Activated T-helper 2 cell treated with anti-CD3 and anti-CD28 coated beads, Interferon-gamma antibody, Interleukin-2, Interleukin-4, amounts not matched to agents 10 μg/mL and 5 μg/mL and 100 μg/mL, durations not matched to agents 14 hours and 24 hours and 36 hours (primary cell): Measurements from ENCODE around the gene CCL17. TPM values are rescaled to one million over a fixed set of nuclear protein-coding genes. Genes with fewer than 3 reads are reported as not detected.

Experiments used
- DNase-seq: peaks from one replicate; pipeline ENCODE4 v3.0.0; 2021; ENCODE audit warnings: low spot score
- H3K27ac Mint-ChIP-seq: one replicate; pipeline ENCODE4 v1.8.0; 2021; ENCODE audit warnings: mixed read lengths
- H3K27me3 Mint-ChIP-seq: one replicate; pipeline ENCODE4 v1.8.0; 2021; ENCODE audit warnings: low read depth, mixed read lengths
- H3K36me3 Mint-ChIP-seq: one replicate; pipeline ENCODE4 v1.8.0; 2021; ENCODE audit warnings: low read depth, mixed read lengths
- H3K4me1 Mint-ChIP-seq: one replicate; pipeline ENCODE4 v1.8.0; 2021; ENCODE audit warnings: low read depth, mixed read lengths
- H3K4me3 Mint-ChIP-seq: one replicate; pipeline ENCODE4 v1.8.0; 2021; ENCODE audit warnings: low read depth, mild to moderate bottlenecking, moderate library complexity, mixed read lengths
- H3K9me3 Mint-ChIP-seq: one replicate; pipeline ENCODE4 v1.8.0; 2021; ENCODE audit warnings: mixed read lengths
- intact Hi-C: fragments of 100-400 bp; cut with micrococcal nuclease; formaldehyde crosslinking; loops from one replicate; pipeline ENCODE4 v1.15.1; 2023
- total RNA-seq: library from RNA; stranded (reverse); gene quantifications from 2 replicates; pipeline ENCODE4 v1.2.3, GENCODE V29; 2022

CCL17 gene
- total RNA-seq, 1 donor from 2014 or later, result 0.37 TPM

GRCh38 chr16:57464523-57464922 is 60.0 kb downstream of the CCL17 start:
- Mint-ChIP-seq H3K36me3 (peaks cover 67% of the 10 kb centered on the region), H3K27ac (no peak overlapping the region), H3K4me1 (peaks cover 24% of the 10 kb centered on the region), H3K4me3 (no peak overlapping the region), H3K9me3 (no peaks in the 10 kb centered on the region), H3K27me3 (no peaks in the 10 kb centered on the region)
- no peak for DNase-seq
- intact Hi-C loops, result no loop called here

Other genes with a start within 250 kb of the CCL17 start
- 109 and 125 TPM in 2 replicates for gene PSME3IP1, start 218.7 kb upstream of the CCL17 start, total RNA-seq
- 33.3 and 43.0 TPM in 2 replicates for gene RSPRY1, start 218.4 kb upstream of the CCL17 start, total RNA-seq
- 28.1 and 31.2 TPM in 2 replicates for gene ARL2BP, start 159.5 kb upstream of the CCL17 start, total RNA-seq
- 0.30 and 0.34 TPM in 2 replicates for gene PLLP, start 120.1 kb upstream of the CCL17 start, total RNA-seq
- 32.5 and 34.3 TPM in 2 replicates for gene CCL22, start 46.0 kb upstream of the CCL17 start, total RNA-seq
- not detected in 2 replicates for gene CX3CL1, start 32.3 kb upstream of the CCL17 start, total RNA-seq
- gene CIAPIN1, start 42.6 kb downstream of the CCL17 start, total RNA-seq, result 66.8 and 73.1 TPM in 2 replicates
- 47.4 and 48.3 TPM in 2 replicates for gene COQ9, start 42.7 kb downstream of the CCL17 start, total RNA-seq
- gene POLR2C, start 57.9 kb downstream of the CCL17 start, total RNA-seq, result 73.6 and 75.6 TPM in 2 replicates
- 5.7 and 6.6 TPM in 2 replicates for gene DOK4, start 81.7 kb downstream of the CCL17 start, total RNA-seq
- gene CCDC102A, start 131.8 kb downstream of the CCL17 start, total RNA-seq, result 6.3 and 6.8 TPM in 2 replicates
- gene ADGRG5, start 137.9 kb downstream of the CCL17 start, total RNA-seq, result 2.1 and 2.8 TPM in 2 replicates
- 1.8 and 1.9 TPM in 2 replicates for gene ADGRG1, start 223.9 kb downstream of the CCL17 start, total RNA-seq